GM21360 (cell line): ENCODE measurements around the gene PTH1R.

Source experiments
- ATAC-seq: cut with Tn5 transposase; IDR thresholded peaks from one replicate; pipeline ENCODE4 v1.9.1; 2021; ENCODE audit warnings: mild to moderate bottlenecking, moderate library complexity; ENCODE audit not compliant: unreplicated experiment

PTH1R gene

DNA sequence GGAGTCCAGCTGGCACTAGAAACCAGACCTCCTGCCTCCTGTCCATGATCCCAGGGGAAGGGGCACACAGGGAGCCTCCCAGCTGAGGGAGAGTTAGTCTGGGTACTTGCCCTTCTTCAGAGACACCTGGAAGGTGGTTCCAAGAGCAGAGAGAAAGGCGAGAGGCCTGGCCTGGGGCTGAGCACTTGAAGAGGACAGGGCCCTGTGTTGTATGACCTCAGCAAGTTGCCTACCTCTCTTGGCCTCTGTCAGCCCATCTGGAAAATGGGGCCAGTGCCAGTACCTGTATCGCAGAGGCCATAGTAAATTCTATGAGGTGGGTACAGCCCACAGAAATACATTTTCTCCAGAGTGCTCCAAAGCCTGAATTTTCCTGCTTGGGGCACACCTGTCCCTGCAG lies 19.5 kb downstream of the PTH1R start:
- no peak for ATAC-seq

DNA sequence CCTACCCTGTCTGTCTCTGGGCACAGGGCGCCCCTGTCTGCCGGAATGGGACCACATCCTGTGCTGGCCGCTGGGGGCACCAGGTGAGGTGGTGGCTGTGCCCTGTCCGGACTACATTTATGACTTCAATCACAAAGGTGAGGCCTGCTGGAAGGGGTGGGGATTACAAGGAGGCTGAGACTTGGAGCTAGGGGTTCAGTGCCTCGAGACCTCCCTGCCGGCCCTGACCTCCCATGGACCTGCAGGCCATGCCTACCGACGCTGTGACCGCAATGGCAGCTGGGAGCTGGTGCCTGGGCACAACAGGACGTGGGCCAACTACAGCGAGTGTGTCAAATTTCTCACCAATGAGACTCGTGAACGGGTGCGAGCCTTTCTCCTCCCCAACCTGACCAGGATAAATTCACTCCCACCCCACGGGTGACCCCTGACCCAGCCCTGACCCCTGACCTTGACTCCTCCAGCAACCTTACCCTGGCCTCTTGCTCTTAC lies 20.4 kb downstream of the PTH1R start:
- no peak for ATAC-seq

DNA sequence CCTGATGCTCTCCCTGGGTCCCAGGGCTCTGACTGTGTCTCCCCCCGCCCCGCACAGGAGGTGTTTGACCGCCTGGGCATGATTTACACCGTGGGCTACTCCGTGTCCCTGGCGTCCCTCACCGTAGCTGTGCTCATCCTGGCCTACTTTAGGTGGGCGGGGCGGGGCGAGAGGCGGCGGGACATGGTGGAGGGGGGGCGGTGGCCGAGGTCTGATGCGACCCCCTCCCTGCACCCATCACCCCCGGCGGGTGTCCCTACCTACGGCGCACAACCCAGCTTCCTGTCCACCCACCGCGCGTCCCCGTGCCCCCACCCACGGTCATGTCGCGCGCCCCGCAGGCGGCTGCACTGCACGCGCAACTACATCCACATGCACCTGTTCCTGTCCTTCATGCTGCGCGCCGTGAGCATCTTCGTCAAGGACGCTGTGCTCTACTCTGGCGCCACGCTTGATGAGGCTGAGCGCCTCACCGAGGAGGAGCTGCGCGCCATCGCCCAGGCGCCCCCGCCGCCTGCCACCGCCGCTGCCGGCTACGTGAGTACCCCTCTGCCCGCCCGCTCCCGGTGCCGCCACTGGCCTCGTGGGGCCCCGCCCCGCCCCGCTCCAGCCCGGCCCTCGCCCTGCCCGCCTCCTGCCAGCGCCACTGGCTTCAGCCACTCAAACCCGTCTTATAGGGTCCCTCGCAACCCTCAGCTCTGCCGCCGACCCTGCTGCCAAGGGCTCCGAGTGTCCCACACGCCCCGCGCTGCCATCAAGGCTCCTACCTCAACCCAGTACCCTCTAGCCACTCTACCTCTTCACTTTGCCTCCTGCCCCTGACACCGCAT lies 21.0 kb downstream of the PTH1R start:
- ATAC-seq, result no peak

DNA sequence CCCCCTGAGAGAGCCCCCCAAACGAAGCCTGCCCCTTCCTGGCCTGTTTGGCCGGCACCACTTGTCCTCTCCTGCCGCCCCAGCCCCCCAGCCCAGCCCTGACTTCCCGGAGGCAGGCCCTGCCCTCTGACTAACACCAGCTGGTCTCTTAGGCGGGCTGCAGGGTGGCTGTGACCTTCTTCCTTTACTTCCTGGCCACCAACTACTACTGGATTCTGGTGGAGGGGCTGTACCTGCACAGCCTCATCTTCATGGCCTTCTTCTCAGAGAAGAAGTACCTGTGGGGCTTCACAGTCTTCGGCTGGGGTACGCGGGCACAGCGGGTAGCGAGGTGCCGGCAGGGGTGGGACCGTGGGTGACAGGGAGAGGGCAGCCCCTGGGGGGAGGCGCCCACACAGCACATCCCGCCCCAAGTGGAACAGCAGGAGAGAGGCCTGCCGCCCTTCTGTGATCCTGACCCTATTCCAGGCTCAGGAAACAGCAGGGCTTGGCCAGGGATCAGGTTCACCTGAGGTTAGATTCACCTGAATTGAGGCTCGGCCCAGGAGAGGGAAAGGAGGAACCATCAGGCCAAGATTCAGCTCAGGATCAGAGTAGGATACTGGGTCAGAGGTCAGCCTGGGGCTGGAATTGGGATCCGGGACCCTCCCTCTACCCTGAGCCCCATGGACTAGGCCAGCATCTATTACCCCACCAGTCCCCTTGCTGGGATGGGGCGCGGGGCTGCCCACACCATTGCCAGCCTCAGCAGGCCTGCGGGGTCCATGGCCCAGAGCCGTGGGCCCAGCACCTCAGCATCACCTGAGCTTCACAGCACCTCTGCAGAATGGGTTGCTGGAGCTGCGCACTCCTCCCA lies 21.9 kb downstream of the PTH1R start:
- no peak for ATAC-seq

DNA sequence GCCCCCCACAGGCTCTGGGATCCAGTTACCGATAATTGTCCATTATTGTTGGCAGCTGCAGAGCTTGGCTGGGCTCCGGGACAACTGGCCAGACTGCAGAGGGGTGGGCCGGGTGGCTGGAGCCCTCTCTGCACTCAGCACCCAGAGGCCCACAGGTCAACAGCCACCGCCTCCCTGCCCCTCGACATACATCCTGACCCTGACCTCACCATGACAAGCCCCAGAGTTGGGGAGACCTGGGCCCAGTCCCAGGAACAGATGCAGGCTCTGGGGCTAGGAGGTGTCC lies 22.4 kb downstream of the PTH1R start:
- no peak for ATAC-seq

DNA sequence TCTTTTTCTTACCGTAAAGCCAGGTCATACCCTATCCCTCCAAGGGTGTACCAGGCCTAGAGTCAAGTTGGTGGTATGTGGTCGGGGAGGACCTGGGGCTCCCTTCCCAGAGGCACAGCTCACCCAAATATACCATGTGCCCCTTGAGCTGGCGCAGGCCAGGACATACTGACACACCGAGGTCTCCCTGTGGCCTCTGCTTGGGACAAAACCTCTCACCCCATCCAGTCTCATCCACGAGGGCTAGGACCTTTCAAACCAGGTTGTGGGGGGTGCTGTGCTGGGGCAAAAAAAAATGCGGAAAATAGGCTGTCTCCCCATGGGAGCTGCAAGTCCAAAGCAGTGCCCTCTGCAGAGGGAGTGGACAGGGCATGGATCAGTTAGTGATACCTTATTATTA lies 22.8 kb downstream of the PTH1R start:
- no peak for ATAC-seq

DNA sequence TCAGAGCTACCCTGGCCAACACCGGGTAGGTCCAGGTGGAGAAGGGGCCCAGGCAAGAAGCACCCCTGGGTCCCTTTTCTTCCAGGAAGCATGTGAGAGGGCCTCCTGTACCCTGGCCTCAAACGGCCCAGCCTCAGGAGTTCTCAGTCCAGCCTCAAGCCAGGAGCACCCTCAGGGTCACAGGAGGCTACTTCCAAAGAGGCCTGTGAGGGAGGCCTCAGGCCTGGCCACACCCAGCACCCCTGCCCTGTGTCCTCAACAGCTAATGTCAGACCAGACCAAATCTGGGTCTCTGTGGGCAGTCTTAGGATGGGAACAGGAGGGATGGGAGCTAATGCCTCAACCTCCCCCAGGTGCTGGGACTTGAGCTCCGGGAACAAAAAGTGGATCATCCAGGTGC lies 23.5 kb downstream of the PTH1R start:
- ATAC-seq, result no peak

DNA sequence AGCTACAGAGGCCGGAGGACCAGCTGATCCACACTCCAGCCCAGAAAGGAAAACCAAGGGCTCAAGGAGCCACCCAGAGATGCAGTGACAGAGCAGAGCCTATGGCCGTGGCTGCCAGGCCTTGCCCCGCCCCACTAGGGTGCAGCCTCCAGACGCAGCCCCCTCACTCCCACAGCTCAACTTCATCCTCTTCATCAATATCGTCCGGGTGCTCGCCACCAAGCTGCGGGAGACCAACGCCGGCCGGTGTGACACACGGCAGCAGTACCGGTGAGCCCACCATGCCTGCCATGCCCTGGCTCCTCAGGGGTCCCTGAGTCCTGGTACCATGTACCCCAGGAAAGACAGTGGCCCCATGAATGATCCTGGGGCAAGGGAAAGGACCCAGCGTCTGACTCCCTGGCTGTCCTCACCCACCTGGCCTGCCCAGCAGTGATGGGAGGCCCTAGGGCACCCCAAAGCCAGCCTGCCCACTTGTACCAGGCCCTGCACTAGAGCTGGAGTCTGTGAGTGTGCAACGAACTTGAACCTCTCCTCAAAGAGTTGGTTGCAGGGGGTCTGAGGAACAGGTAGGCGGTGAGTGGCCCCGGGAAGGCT lies 24.2 kb downstream of the PTH1R start:
- ATAC-seq, result no peak

DNA sequence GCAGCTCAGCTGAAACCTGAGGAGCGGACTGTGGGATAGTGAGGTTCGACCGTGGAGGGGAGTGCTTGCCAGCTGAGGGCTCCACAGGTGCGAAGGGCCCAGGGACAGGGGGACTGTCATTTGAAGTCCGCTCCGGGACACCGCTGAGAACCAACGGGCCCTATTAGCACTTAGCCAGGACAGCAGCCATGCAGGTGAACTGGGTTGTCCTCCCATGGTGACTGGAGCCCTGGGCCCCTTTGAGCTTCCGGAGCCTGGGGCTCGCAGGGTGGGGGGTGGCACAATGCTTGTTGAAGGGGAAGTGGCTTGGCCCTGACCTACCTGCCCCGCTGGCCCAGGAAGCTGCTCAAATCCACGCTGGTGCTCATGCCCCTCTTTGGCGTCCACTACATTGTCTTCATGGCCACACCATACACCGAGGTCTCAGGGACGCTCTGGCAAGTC lies 24.7 kb downstream of the PTH1R start:
- ATAC-seq, result no peak

DNA sequence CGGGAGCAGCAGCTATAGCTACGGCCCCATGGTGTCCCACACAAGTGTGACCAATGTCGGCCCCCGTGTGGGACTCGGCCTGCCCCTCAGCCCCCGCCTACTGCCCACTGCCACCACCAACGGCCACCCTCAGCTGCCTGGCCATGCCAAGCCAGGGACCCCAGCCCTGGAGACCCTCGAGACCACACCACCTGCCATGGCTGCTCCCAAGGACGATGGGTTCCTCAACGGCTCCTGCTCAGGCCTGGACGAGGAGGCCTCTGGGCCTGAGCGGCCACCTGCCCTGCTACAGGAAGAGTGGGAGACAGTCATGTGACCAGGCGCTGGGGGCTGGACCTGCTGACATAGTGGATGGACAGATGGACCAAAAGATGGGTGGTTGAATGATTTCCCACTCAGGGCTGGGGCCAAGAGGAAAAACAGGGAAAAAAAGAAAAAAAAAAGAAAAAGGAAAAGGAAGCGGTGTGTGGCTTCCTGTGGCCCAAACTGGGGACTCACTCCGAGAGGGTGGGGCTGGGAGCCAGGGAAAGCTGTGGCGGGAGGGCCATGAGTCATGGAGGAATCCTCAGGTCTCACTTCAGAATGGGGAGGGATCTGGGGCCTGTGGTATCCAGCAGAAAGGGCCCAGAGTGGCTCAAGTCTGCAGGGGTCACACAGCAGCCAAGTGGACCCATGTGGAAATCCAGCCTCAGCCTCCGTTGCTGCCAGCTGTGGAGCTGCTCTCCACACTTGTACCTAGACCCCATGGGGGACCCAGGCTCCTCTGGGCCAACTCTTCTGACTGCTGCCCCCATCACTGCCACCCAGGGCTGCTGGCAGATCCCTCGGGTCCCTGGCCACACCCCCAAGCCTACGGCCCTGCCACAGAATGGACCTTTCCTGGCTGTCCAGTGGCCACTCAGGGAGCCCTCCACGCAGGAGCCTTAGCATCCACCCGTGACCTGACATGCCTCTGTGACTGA lies 26.1 kb downstream of the PTH1R start:
- no peak for ATAC-seq

DNA sequence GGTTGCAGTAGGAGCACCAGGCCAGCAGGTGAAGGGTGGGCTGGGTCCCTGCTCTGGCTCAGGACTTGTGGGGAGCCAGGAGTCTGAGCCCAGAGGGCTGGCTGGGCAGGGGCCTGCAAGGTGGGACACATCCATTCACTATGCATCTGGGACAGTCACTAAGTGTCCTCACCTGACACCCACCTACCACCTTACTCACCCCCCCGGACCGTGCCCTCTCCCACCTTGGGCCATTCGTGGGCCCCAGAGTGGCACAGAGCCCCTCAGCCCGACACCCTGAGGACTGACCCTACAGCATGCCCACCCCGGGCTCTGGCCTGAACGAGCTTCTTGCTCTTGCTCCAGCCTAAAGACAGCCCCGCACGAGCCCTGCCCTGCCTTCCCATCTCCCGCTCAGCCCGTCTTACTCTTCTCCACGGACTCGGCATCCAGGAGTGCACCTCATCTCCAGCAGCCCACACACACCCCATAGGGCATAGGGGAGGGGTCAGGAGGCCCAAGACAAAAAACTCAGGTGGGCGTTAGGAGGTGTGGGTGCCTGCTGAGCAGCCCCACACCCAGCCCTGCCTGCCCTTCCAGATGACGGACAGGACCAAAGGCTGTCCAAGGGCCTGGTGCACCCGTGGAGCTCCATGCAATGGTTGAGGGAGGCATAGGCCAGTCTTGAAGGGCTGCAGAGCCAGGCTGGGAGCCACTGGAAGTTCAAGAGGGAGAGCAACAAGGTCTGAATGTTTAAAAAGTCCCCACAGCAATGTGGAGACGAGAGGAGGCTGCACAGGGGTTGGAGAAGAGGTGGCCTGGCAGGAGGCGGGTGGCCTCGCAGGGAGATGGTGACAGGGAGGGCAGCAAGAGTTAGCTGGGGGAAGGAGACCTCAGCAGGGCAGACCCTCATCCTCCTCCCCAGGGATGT lies 27.0 kb downstream of the PTH1R start:
- no peak for ATAC-seq

DNA sequence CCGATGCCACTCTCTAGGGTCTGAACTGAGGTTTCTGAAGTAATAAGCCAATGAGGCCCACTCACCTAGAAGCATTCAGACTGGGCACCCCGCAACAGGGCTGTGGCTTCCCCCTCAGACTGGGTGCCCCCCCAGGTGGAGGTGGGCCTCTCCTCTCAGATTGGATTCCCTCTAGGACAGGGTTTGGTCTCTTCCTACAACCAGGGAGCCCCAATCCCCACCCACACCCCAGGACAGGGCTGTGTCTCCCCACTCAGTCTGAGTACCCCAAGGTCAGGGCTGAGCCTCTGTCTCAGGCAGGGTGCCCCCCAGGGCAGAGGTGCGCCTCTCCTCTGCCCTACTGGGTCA lies 27.7 kb downstream of the PTH1R start:
- ATAC-seq, result no peak

DNA sequence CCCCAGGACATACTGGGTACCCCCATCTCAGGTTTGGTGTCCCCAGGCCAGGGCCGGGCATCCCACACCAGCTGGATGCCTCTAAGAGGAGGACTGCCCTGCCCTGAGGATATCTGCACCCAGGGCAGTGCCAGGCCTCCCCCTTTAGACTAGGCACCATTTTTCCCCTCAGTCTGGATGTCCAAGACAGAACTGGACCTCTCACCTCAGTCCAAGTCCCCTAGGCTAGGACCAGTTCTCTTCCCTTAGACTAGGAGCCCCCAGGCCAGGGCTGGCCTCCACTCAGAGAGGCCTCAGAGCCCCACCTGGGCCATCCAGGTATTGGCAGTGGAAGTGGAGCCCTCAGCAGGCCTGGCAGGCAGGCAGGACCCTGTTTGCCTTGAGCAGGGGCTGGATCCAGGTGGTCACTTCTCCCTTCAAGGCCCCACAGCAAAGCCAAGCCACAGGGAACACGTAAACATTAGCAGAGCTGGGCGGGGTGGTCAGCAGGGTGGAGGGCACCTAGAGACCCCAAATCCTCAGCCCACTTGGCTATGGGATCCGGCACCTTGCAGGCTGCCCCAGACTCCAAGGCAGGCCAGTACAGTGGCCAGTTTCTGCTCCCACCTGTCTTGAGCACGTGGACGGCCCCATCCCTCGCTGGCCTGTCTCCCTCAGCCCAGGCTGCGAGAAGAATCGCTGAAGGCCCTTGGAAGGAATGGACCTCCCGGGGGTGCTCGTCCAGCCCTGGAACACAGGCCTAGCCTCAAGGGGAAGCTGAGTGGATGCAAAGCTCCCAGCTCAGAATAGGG lies 28.3 kb downstream of the PTH1R start:
- ATAC-seq, result no peak

DNA sequence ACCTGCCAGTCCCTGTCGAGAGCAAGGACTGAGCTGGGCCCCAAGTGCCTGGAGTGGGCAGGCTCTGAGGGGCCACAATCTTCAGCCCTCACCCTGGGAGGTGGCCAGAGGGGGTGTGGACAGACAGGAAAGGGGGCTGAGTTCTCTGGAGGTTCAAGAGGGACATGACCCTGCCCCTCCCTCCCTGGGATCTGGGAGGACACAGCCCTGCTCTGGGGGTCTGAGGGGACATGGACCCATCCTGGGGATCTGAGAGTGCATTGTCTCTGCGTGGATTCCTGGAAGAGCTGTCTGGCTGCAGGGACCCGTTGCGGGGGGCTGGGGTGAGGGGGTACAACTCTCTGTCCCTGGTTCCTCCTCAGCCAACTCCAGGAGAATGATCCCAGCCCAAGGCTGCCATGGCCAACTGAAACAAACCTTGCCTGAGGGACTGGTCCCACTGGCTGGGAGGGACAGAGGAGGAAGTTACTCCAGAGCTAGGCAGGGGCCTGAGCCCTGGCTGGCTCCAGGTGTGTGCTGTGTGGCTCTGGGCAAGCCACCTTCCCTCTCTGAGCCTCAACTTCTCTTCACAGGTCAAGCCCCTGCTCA lies 29.0 kb downstream of the PTH1R start:
- ATAC-seq, result no peak

DNA sequence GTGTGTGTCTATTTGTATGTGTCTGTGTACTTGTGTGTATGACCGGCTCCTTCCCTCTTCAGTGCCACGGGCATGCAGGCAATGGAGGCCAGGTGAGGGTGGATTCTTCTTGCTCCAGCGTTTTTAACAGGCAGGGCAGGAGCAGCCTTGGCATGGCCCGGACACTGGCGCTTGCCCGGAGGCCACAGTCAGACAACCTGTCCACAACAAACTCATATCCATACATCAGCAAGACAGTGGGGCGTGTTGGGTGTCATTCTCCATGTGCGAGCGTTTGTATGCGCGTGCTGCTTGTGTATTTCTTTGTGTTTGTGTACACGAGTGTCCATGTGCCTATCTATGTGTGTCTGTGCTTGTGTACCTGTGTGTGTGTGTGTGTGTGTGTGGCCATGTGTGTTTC lies 29.8 kb downstream of the PTH1R start:
- ATAC-seq, result no peak

DNA sequence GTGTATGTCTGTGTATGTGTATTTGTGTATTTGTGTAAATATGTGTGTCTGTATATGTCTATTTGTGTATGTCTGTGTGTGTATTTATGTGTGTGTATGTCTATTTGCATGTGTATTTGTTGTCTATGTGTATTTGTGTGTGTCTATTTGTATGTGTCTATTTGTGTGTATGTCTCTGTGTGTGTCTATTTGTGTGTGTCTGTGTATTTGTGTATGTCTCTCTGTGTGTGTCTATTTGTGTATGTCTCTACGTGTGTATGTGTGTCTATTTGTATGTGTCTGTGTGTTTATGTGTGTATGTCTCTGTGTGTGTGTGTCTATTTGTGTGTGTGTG lies 30.4 kb downstream of the PTH1R start:
- ATAC-seq, result no peak

DNA sequence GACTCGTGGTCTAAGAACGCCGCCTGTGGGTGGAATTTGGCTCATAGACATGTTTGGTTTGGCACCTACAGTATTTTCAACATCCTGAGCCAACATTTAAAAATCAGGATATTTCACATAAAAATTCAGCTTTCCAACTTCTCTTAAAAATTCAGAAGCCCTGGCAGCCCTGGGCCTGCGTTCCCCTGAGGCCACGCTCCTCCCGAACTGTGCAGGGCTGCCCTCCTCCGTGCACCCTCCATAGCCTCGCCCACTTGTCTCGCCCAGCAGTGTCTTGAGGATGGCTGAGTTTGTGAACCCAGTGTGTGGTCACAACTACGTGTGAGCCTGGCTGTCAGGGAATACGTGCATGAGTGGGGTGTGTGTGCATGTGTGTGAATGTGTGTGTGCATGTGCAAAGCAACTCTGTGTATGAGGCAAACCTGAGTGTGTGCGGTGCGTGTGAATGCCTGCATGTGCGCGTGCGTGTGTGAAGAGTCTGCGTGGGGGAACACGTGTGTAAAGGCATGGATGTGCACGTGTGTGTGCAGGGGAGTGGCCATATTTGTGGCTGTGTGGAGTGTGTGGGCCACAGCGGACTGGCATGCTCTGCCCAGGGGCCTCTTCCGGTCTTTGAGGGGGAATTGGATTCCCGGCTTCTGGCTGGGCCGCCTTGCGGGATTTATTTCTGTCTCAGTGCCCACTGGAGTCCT lies 30.9 kb downstream of the PTH1R start:
- no peak for ATAC-seq

DNA sequence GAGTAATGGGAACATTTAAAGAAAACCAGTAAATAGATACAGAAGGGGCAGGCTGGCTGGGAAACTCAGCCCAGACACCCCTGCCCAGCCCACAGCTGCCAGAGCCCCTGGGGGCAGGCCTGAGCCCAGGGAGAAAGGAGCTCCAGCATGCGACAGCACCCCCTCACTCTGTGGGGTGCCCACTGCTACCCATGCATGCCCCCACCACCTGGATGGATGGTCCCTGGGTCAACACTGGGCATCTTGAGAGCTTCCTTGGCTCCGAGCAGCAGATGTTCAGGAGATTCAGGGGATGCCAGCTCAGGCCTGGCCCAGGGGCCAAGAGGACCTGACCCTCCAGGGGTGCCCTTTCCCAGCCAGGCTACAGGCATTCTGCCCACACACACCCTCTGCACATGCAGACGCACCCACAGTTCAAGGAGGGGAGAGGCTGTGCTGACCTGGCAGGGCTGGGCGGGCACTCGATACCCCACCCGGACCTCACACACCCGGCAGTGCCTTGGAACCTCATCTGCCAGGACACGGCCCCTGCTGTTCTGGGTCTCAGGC lies 31.5 kb downstream of the PTH1R start:
- ATAC-seq, result no peak
